ENCODE data around the gene ALPI. TPM values are rescaled to one million over a fixed set of nuclear protein-coding genes. Genes with fewer than 3 reads are reported as not detected.
"Not testable (repeated sequence)": the region's sequence is repeated elsewhere in the genome, so short reads cannot be mapped to it uniquely, and the experiment has no call there.

The ALPI gene
- total RNA-seq, 1 donor from 2014 or later = not detected

DNA sequence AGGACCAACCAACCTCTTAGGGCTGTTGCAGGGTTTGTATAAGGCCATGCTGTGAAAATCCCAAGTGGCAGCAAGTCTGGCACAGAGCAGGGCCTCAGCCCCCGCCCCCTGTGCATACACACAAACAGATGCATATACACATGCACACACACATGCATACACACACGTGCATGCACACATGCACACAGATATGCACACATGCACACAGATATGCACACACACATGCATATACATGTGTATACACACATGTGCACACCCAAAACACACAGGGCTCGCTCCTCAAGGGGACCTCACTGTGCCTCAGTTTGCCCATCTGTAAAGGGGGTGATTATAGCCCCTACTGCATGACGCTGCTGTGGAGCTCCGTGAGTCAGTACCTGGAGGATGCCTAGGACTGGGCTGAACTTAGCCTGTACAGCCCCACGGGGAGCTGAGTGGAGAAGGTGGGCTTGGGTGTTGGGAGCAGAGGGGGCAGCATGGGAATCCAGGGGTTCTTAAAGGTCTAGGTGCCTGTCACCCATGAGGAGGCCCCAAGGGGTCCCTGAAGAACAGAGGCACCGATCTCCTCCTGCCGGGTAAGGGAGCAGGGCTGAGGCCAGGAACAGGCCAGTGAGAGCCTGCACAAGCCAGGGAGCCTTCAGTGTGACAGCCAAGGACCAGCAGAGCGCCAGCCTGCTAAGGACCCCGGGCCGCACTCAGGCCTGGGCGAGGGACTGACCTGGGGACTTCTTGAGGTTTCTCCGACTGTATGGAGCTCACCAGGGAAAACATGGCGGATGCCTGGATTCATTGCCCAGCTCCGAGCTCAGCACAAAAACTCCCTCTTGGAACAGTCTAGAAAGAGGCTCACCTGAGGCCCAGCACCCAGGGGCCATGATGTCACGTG lies 24.0 kb upstream of the ALPI start:
- H3K9me3 ChIP-seq = no peaks in the 10 kb centered on the region
- TF ChIP-seq POLR2A (IDR thresholded peaks at IDR 0.05) (no peak), POLR2AphosphoS5 (IDR thresholded peaks at IDR 0.05; ENCODE audit: insufficient read depth in 1 of 2, low read depth in 1 of 2) (no peak)
- TF ChIP-seq, protein P1, sequence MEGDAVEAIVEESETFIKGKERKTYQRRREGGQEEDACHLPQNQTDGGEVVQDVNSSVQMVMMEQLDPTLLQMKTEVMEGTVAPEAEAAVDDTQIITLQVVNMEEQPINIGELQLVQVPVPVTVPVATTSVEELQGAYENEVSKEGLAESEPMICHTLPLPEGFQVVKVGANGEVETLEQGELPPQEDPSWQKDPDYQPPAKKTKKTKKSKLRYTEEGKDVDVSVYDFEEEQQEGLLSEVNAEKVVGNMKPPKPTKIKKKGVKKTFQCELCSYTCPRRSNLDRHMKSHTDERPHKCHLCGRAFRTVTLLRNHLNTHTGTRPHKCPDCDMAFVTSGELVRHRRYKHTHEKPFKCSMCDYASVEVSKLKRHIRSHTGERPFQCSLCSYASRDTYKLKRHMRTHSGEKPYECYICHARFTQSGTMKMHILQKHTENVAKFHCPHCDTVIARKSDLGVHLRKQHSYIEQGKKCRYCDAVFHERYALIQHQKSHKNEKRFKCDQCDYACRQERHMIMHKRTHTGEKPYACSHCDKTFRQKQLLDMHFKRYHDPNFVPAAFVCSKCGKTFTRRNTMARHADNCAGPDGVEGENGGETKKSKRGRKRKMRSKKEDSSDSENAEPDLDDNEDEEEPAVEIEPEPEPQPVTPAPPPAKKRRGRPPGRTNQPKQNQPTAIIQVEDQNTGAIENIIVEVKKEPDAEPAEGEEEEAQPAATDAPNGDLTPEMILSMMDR (IDR thresholded peaks at IDR 0.05) = no peak
- H3K27me3 ChIP-seq = no peaks in the 10 kb centered on the region
- H3K27ac ChIP-seq = no peak overlapping the region
- DNase-seq (ENCODE audit: extremely low spot score in 2 of 2) = no peak
- H3K36me3 ChIP-seq = no peaks in the 10 kb centered on the region
- H3K4me1 ChIP-seq = no peaks in the 10 kb centered on the region
- H3K4me3 ChIP-seq = no peak overlapping the region
- intact Hi-C loops (cut with DNase I) = no loop called here

DNA sequence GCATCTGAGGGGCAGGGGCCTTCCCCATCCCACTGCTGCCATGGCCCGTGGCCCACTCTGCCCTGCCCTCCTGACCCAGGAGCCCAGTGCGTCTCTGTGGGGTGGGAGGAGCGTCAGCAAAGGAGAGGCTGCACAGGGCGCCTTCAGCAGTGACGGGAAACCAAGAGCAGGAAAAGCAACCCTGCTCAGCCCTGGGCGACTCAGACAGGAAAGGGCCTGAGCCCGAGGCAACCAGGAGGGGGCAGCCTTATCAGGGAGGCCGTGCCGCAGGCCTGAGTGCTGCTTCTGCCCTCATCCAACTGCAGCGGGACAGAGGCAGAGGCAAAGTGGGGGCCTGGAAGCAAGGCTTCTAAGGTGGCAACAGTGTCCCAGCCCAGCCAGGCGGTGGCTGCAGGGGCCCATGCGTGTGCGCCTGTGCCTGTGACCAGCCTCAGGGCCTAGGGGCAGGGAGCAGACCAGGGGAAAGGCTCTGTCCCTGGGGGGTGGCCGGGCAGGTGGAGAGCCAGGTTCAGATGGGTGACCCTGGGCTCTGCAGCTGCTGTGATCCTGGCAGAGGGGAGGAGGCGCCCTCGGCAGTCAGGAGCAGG lies 23.3 kb upstream of the ALPI start:
- no peaks in the 10 kb centered on the region for H3K27me3 ChIP-seq
- TF ChIP-seq, protein P1 (IDR thresholded peaks at IDR 0.05) = no peak
- TF ChIP-seq POLR2A (IDR thresholded peaks at IDR 0.05) = no peak
- TF ChIP-seq POLR2AphosphoS5 (IDR thresholded peaks at IDR 0.05; ENCODE audit: insufficient read depth in 1 of 2, low read depth in 1 of 2) = no peak
- H3K4me1 ChIP-seq = no peaks in the 10 kb centered on the region
- H3K4me3 ChIP-seq = no peak overlapping the region
- H3K36me3 ChIP-seq = no peaks in the 10 kb centered on the region
- H3K27ac ChIP-seq = no peak overlapping the region
- H3K9me3 ChIP-seq = no peaks in the 10 kb centered on the region
- intact Hi-C loops (cut with DNase I) = no loop called here
- no peak for DNase-seq (ENCODE audit: extremely low spot score in 2 of 2)

DNA sequence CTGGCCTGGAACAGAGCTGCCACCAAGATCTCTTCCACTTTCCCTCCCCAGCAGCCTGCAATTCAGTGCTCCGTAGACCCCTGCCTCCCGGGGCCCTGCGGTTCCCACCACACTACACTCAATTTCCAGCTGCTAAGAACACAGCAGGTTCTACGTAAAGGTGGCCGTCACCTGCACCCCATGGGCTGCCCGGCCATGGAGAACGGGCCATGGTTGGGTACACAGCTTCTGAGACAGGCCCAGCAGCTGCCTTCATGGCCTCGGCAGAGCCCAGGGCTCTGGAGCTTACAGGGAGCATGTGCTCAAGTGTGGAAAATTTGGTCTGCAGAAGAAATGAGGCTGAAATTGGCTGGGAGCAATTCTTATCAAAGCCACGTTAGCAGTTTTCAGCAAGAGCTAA lies 22.3 kb upstream of the ALPI start:
- H3K4me1 ChIP-seq; intact Hi-C loops (cut with DNase I); H3K4me3 ChIP-seq; H3K27ac ChIP-seq; H3K36me3 ChIP-seq; DNase-seq (ENCODE audit: extremely low spot score in 2 of 2); H3K27me3 ChIP-seq; H3K9me3 ChIP-seq: not testable (repeated sequence)

DNA sequence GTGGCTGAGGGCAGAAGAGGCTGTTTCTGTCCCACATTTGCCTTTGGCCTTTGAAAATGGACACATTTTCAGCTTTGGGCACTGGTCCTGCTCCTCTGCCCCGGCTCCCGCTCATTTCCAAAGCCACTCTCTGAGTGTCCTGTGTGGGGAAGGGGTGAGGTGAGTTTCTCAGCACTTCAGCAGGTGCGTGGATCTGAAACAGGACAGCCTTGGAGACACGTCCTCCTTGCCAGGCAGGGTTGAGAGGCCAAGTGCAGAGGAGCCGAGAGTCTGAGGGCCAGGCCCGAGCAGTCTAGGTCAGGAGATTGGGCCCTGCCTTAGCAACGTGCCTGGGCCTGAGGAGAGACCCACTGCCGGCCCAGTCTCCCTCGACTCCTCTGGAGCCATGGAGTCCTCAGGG lies 21.9 kb upstream of the ALPI start:
- intact Hi-C loops (cut with DNase I) = no loop called here
- H3K27ac ChIP-seq = no peak overlapping the region
- no peaks in the 10 kb centered on the region for H3K36me3 ChIP-seq
- H3K27me3 ChIP-seq = no peaks in the 10 kb centered on the region
- TF ChIP-seq POLR2AphosphoS5 (IDR thresholded peaks at IDR 0.05; ENCODE audit: insufficient read depth in 1 of 2, low read depth in 1 of 2) (no peak), POLR2A (IDR thresholded peaks at IDR 0.05) (no peak)
- TF ChIP-seq, protein P1 (IDR thresholded peaks at IDR 0.05) = no peak
- DNase-seq (ENCODE audit: extremely low spot score in 2 of 2) = no peak
- H3K9me3 ChIP-seq = no peaks in the 10 kb centered on the region
- no peak overlapping the region for H3K4me3 ChIP-seq
- H3K4me1 ChIP-seq = no peaks in the 10 kb centered on the region

DNA sequence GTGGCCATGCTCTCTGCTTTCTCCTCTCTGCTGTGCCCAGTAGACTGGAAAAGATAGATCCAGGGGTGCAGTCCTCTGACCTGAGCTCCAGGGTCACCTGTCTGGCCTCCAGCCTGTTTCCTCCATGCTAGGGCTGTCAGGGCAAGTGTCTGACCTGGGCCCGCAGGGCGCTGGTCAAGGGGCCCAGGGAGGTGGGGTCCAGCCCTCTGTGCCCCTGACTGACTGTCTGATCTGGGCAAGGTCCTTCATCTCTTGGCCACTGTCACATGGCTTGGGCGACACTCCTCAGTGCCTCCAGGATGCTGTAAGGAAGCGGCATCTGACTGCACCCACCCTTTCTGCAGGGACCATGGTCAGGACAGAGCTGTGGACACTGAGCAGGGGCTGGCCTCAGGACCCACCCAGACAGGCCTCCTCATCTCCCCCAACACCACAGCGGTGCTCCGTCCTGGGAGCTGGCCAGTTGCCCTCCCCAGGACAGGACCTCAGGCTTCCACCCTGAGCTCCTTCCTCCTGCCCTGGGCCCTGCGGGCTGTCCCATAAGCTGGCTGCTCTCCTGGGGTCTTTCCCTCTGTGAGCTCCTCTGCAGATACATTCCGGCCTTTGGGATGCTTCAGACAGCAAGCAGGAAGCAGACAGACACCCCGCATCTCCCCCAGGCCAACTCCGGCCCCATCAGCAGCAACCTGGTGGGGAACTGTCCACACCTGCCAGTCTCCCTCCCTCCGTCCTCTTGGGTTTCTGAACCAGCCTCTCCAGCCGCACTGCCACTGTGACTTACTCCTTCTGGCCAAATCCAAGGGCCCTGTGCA lies 21.2 kb upstream of the ALPI start:
- no peak for DNase-seq (ENCODE audit: extremely low spot score in 2 of 2)

More for the DNA sequence above, 21.2 kb upstream of the ALPI start:
- Histone ChIP-seq H3K9me3 (no peaks in the 10 kb centered on the region), H3K4me3 (no peak overlapping the region), H3K27me3 (no peaks in the 10 kb centered on the region), H3K27ac (no peak overlapping the region), H3K4me1 (no peaks in the 10 kb centered on the region), H3K36me3 (no peaks in the 10 kb centered on the region)
- intact Hi-C loops (cut with DNase I) = loop anchor here (5.0 kb wide), 1 partner anchor 527 kb away; no protein-coding TSS in a partner anchor
- TF ChIP-seq, protein P1 (IDR thresholded peaks at IDR 0.05) = no peak
